Stimulated activated naive B cell treated with anti-CD40 and anti-IgM and Interleukin-4, amounts not matched to agents 10 μg/mL and 1 μg/mL and 100 μg/mL, for 72 hours (primary cell): ENCODE results near the gene SEMA3C.

ENCODE experiments used
- ATAC-seq, 2 donors: fragments of 150-1000 bp; cut with Tn5 transposase; replicated peaks; 2 replicates each; pipeline ENCODE4 v1.10.0; 2021; ENCODE audit warnings: moderate library complexity in 1 of 2
- DNase-seq: peaks from one replicate; pipeline ENCODE4 v3.0.0; 2021
- H3K27ac Mint-ChIP-seq: one replicate; pipeline ENCODE4 v1.8.0; 2022; ENCODE audit warnings: mild to moderate bottlenecking, mixed read lengths
- H3K27me3 Mint-ChIP-seq, 2 donors: one replicate each; pipeline ENCODE4 v1.8.0; 2022; ENCODE audit warnings: mixed read lengths in 2 of 2
- H3K36me3 Mint-ChIP-seq, 2 donors: one replicate each; pipeline ENCODE4 v1.8.0; 2022; ENCODE audit warnings: mixed read lengths in 2 of 2, mild to moderate bottlenecking in 1 of 2
- H3K4me1 Mint-ChIP-seq, 2 donors: one replicate each; pipeline ENCODE4 v1.8.0; 2022; ENCODE audit warnings: mixed read lengths in 2 of 2, mild to moderate bottlenecking in 1 of 2
- H3K4me3 Mint-ChIP-seq, 2 donors: one replicate each; pipeline ENCODE4 v1.8.0; 2022; ENCODE audit warnings: mild to moderate bottlenecking in 2 of 2, mixed read lengths in 2 of 2, moderate library complexity in 1 of 2
- H3K9me3 Mint-ChIP-seq, 2 donors: one replicate each; pipeline ENCODE4 v1.8.0; 2022; ENCODE audit warnings: mixed read lengths in 2 of 2, mild to moderate bottlenecking in 1 of 2

SEMA3C gene

DNA sequence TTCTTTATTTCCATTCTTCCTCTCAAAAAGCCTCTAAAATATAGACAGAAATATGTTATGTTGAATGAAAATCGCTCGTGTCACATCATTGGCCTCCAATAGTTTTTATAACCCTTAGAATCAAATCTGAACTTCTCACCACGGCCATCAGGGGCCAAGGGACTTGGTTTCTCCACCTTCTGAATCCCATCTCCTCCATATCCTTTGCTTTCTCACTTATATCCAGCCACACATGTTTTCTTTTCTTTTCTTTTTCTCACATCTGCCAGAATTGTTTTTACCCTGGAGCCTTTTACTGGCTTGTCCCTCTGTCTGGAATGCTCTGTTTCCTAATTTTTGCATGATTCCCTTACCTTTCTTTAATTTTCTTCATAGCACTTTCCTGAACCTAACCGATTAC lies 184.8 kb downstream of the SEMA3C start:
- DNase-seq (no peak), ATAC-seq (no peak)
- H3K27ac Mint-ChIP-seq, result no peak overlapping the region
- H3K9me3 Mint-ChIP-seq, result peaks cover 0 to 3% of the 10 kb centered on the region in 2 donors
- no peak overlapping the region for H3K4me3 Mint-ChIP-seq
- H3K27me3 Mint-ChIP-seq, result no peaks in the 10 kb centered on the region
- H3K4me1 Mint-ChIP-seq, result no peaks in the 10 kb centered on the region
- no peaks in the 10 kb centered on the region for H3K36me3 Mint-ChIP-seq

DNA sequence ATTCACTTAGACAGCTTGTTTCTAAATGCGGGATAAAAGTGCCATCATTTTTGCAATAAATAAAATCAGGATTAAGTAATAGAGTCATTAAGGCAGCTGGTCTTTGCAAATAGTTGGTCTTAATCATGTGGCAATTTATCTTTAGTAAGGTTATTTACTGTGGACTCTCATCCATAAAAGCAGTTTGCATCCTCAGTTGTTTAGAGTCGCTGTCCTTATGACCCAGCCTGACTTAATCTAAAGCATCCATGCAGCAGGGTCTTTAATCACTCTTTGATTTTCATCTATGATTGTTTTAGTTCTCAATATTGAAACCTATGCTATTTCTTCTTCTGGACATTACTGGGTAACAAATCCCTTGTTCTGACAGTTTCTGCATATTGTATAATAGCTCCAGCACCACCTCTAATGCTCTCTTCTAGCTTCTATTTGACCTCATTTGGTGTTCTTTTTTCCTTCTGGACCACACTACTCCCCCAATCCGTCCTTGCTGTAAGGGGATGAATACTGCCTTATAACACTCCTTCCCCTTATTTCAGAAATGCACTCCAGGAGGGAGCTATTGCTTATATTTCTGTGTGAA lies 185.4 kb downstream of the SEMA3C start:
- H3K4me1 Mint-ChIP-seq, result no peaks in the 10 kb centered on the region
- no peak overlapping the region for H3K4me3 Mint-ChIP-seq
- H3K36me3 Mint-ChIP-seq, result no peaks in the 10 kb centered on the region
- ATAC-seq (no peak), DNase-seq (no peak)
- no peaks in the 10 kb centered on the region for H3K27me3 Mint-ChIP-seq
- no peak overlapping the region for H3K27ac Mint-ChIP-seq
- peaks cover 0 to 3% of the 10 kb centered on the region in 2 donors for H3K9me3 Mint-ChIP-seq

DNA sequence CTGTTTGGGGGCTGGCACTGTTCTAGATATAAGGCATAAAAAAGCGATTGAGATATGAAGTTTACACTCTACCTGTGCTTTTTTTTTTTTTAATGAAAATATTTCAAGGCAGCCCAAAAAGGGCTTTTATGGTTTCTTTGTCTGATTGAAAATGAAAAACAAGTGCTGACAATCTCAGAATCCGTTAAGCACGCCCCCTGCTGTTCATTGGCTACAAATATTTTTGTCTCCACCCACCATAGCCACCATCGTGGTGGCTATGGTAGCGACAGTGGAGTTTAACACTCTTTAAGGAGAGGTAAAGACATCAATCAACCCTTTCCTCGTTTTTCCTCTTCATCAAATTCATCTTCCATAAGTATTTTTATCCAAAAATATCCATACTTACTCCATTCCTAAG lies 186.2 kb downstream of the SEMA3C start:
- no peaks in the 10 kb centered on the region for H3K27me3 Mint-ChIP-seq
- DNase-seq (no peak), ATAC-seq (no peak)
- no peaks in the 10 kb centered on the region for H3K36me3 Mint-ChIP-seq
- H3K27ac Mint-ChIP-seq, result no peak overlapping the region
- no peak overlapping the region for H3K4me3 Mint-ChIP-seq
- no peaks in the 10 kb centered on the region for H3K4me1 Mint-ChIP-seq
- H3K9me3 Mint-ChIP-seq, result peaks cover 0 to 3% of the 10 kb centered on the region in 2 donors

DNA sequence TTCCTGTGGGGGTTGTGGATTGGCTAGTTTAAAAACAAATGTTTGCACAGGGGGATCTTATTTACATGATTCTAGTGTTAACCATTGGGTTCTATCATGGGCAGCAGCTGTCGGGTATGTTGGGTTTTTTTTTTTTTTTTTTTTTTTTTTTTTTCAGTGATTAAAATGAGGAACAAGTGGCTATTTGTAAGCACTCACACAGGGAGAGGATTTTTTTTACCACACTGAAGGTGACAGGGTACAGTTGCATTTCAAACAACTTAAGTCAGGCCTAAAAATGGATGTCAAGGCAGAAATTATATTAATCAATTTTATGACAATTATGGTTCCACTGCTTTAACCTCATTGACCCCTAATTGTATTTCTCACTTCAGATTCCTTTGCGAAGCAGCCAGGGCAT lies 187.6 kb downstream of the SEMA3C start:
- no peak for DNase-seq
- Mint-ChIP-seq H3K27me3 (no peaks in the 10 kb centered on the region), H3K27ac (no peak overlapping the region), H3K9me3 (peaks cover 0 to 3% of the 10 kb centered on the region in 2 donors), H3K36me3 (no peaks in the 10 kb centered on the region), H3K4me3 (no peak overlapping the region), H3K4me1 (no peaks in the 10 kb centered on the region)
- no peak for ATAC-seq

- Mint-ChIP-seq H3K27ac (no peak overlapping the region), H3K9me3 (peaks cover 0 to 4% of the 10 kb centered on the region in 2 donors), H3K4me3 (no peak overlapping the region), H3K4me1 (no peaks in the 10 kb centered on the region), H3K36me3 (no peaks in the 10 kb centered on the region), H3K27me3 (no peaks in the 10 kb centered on the region)
- DNase-seq, result no peak
- ATAC-seq, result no peak
These were observed 189.1 kb downstream of the SEMA3C start for GRCh38 chr7:80729591-80730320.

DNA sequence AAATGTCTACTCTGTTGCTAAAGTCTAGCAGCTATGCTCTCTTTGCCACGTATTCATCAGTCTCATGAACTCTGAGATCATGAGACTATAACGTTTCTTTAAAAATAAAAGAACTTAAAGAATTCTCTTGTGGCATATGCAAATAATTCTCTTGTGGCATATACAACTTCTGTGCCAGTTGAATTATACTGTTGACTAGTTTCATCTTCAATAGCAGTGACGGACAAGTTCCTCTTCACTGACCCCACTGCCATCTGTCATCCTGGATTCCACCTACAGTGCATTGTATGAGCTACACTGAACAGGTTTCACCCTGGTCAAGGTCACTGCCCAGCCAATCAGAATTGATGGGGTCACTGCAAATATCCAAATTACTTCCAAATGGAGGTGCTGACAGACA lies 192.2 kb downstream of the SEMA3C start:
- DNase-seq (peak; percentile 20), ATAC-seq (peak; percentile 90 to 91)
- H3K27me3 Mint-ChIP-seq, result no peaks in the 10 kb centered on the region
- H3K4me3 Mint-ChIP-seq, result no peak overlapping the region
- H3K4me1 Mint-ChIP-seq, result no peaks in the 10 kb centered on the region
- no peaks in the 10 kb centered on the region for H3K36me3 Mint-ChIP-seq
- H3K27ac Mint-ChIP-seq, result no peak overlapping the region
- peaks cover 0 to 4% of the 10 kb centered on the region in 2 donors for H3K9me3 Mint-ChIP-seq

DNA sequence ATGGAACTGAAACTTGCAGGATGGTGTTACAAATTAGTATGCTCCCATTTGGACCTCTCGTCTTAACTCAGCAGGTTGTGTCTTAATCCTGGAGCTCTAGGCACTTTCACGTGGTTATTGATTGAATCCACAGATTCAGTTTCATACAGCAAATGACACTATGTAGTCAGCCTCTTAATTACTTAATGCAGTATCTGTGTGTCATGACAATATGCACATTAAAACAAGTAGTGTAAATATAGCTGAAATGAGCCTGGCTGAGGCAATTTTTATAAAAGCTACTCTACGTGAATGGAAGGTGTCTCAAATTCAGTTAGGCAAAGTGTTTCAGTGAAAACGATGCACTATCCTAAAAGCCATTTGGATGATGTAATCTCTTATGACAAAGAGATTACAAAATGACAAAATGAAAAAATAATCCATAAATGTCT lies 193.7 kb downstream of the SEMA3C start:
- no peaks in the 10 kb centered on the region for H3K36me3 Mint-ChIP-seq
- DNase-seq, result no peak
- H3K27ac Mint-ChIP-seq, result no peak overlapping the region
- H3K27me3 Mint-ChIP-seq, result no peaks in the 10 kb centered on the region
- no peak for ATAC-seq
- peaks cover 0 to 1% of the 10 kb centered on the region in 2 donors for H3K9me3 Mint-ChIP-seq
- no peaks in the 10 kb centered on the region for H3K4me1 Mint-ChIP-seq
- no peak overlapping the region for H3K4me3 Mint-ChIP-seq

DNA sequence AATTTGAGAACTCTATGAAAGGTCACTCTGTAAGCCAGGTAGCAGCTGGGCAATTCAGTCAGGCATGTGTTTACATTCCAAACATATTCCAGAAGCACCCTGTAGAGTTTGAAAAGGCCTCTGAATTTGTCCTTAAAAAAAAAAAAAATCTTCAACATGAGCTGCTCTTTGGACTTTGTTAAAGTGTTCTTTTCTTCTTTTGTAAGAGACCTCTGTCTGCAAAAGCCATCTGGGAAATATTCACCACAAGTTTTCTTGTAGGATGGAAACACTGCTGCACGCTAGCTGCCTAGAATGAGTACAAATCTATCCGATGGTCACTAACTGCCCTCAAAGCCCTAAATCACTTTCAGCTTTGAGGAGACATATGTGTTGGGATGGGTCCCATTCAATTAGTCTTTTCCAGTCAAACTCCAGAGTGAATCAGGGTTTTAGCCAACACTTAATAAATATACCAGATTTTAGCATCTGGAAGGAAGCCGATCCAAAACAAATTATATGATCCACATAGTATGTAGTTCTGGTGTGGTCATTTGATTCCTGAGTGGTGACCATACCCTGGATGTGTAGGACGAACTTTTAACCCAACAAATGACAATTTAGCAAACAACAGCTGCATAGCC lies 194.5 kb downstream of the SEMA3C start:
- Mint-ChIP-seq H3K27me3 (no peaks in the 10 kb centered on the region), H3K9me3 (peaks cover 0 to 1% of the 10 kb centered on the region in 2 donors), H3K4me1 (no peaks in the 10 kb centered on the region), H3K4me3 (no peak overlapping the region), H3K27ac (no peak overlapping the region), H3K36me3 (no peaks in the 10 kb centered on the region)
- ATAC-seq (no peak), DNase-seq (no peak)

DNA sequence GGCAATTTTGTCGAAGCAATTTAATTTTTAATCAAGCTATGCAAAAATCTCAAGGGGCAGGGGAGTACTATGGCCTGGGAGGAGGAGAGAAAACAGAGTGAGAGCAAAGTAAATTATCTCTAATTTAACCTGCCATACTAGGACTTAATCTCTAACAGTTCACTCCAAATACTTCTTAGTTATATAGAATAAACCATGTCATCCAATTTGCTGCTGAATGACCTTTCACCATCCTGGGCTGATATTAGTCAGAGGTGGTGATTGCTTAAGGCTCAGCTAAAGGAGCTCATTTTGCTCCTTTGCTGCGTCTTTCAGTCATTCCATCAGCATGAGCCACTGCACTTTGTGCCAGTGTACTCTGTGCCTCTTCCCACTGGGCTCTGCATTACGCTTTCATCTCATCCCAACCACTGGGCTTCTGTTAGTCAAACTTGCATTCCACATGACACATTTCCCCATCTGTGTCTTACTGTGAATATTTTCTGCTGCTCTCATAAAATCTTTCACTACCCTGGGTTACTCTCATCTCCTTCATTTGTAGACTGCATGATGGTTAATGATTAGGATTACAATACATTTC lies 196.1 kb downstream of the SEMA3C start:
- DNase-seq (no peak), ATAC-seq (no peak)
- no peaks in the 10 kb centered on the region for H3K27me3 Mint-ChIP-seq
- no peaks in the 10 kb centered on the region for H3K4me1 Mint-ChIP-seq
- H3K9me3 Mint-ChIP-seq, result peaks cover 0 to 1% of the 10 kb centered on the region in 2 donors
- H3K4me3 Mint-ChIP-seq, result no peak overlapping the region
- H3K36me3 Mint-ChIP-seq, result no peaks in the 10 kb centered on the region
- H3K27ac Mint-ChIP-seq, result no peak overlapping the region

GRCh38 chr7:80721883-80722615 lies 196.8 kb downstream of the SEMA3C start:
- DNase-seq (no peak), ATAC-seq (no peak)
- H3K4me3 Mint-ChIP-seq, result no peak overlapping the region
- no peaks in the 10 kb centered on the region for H3K4me1 Mint-ChIP-seq
- H3K36me3 Mint-ChIP-seq, result no peaks in the 10 kb centered on the region
- H3K9me3 Mint-ChIP-seq, result peaks cover 0 to 1% of the 10 kb centered on the region in 2 donors
- H3K27ac Mint-ChIP-seq, result no peak overlapping the region
- H3K27me3 Mint-ChIP-seq, result no peaks in the 10 kb centered on the region

DNA sequence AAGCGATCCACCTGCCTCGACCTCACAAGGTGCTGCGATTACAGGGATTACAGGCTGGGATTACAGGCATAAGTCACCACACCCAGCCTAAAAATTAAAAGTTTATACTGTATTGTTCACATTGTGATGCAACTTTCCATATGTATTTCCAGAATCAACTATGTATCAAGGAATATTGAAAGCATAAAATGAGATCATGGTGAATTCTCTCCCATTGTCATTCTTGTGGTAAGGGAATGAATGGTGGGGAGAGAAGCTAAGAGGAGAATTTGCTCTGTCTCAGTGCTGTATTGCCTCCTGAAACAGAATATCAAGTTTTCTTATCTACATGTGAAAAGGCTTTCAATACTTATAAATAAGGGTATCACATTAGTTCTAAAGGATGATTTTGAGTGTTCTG lies 198.7 kb downstream of the SEMA3C start:
- Mint-ChIP-seq H3K27ac (no peak overlapping the region), H3K9me3 (no peaks in the 10 kb centered on the region), H3K36me3 (no peaks in the 10 kb centered on the region), H3K4me3 (no peak overlapping the region), H3K27me3 (no peaks in the 10 kb centered on the region), H3K4me1 (no peaks in the 10 kb centered on the region)
- no peak for ATAC-seq
- DNase-seq, result no peak

- no peaks in the 10 kb centered on the region for H3K9me3 Mint-ChIP-seq
- no peak overlapping the region for H3K27ac Mint-ChIP-seq
- no peaks in the 10 kb centered on the region for H3K36me3 Mint-ChIP-seq
- ATAC-seq (no peak), DNase-seq (no peak)
- H3K4me3 Mint-ChIP-seq, result no peak overlapping the region
- no peaks in the 10 kb centered on the region for H3K4me1 Mint-ChIP-seq
- no peaks in the 10 kb centered on the region for H3K27me3 Mint-ChIP-seq
These were observed 199.6 kb downstream of the SEMA3C start for GRCh38 chr7:80719261-80719660.

DNA sequence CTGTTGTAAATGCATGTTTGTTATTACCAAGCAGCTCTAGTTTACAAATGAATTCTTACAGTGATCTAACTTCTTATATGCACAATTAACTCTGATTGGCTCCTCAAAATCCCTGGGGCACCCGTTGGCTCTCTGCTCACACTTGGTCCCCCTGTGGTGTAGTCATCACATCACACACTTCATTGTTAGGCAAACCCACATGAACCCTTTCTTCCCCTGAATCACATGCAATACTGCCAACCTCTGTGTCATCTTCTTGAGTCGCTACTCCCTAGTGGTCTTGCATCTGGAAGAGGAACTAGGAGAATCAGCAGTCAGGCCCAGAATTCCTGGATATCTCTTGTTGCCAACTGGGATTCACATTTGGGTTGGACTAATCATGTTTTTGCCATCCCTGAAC lies 207.3 kb downstream of the SEMA3C start:
- H3K9me3 Mint-ChIP-seq, result peaks cover 1 to 3% of the 10 kb centered on the region in 2 donors
- H3K27ac Mint-ChIP-seq, result no peak overlapping the region
- ATAC-seq, result no peak
- H3K36me3 Mint-ChIP-seq, result no peaks in the 10 kb centered on the region
- DNase-seq, result no peak
- no peaks in the 10 kb centered on the region for H3K4me1 Mint-ChIP-seq
- H3K27me3 Mint-ChIP-seq, result peaks cover 4 to 6% of the 10 kb centered on the region in 2 donors
- no peak overlapping the region for H3K4me3 Mint-ChIP-seq

DNA sequence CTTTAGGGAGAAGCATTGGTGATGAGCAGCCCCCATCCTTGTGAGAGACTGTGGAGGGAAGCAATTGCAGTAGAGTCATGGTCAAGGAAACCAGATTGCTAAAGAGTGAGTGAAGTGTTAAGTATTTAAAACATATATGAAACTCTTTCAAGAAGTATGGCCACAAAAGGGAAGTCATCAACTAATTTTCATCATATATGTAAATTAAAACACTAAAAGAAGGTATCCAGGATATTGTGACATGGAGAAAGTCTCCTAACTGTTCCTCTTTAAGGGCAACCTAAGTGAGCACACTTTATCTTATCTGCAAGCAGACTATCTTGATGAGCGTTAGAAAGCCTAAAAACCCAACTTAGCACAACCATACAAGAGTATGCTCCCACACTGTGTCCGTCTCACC lies 210.7 kb downstream of the SEMA3C start:
- Mint-ChIP-seq H3K4me1 (no peaks in the 10 kb centered on the region), H3K36me3 (no peaks in the 10 kb centered on the region), H3K27ac (no peak overlapping the region), H3K4me3 (no peak overlapping the region), H3K27me3 (peaks cover 4 to 7% of the 10 kb centered on the region in 2 donors), H3K9me3 (peaks cover 1 to 3% of the 10 kb centered on the region in 2 donors)
- ATAC-seq (no peak), DNase-seq (no peak)
